PFSK-1 (cell line): Measurements from ENCODE around the gene MCRIP2.

ENCODE experiments used
- POLR2AphosphoS5 ChIP-seq: IDR thresholded peaks from 2 replicates; pipeline ENCODE4 v1.6.1; 2012; ENCODE audit warnings: low read depth, mild to moderate bottlenecking, control low read depth, low read length, moderate library complexity
- SIN3A ChIP-seq: IDR thresholded peaks from 2 replicates; pipeline ENCODE4 v1.6.1; 2012; ENCODE audit warnings: mild to moderate bottlenecking, low read length, moderate library complexity, borderline replicate concordance; ENCODE audit not compliant: insufficient read depth
- TAF1 ChIP-seq: IDR thresholded peaks from 2 replicates; pipeline ENCODE4 v1.6.1; 2012; ENCODE audit warnings: low read length, control low read depth, borderline replicate concordance; ENCODE audit not compliant: insufficient read depth
- TF ChIP-seq, protein P1 (sequence below), 2 experiments: IDR thresholded peaks; 2 replicates each; pipeline versions ENCODE4 v1.6.1 to v1.8.0; 2011 to 2012; ENCODE audit warnings: low read depth in 2 of 2, low read length in 2 of 2, control low read depth in 1 of 2, inconsistent platforms in 1 of 2, mild to moderate bottlenecking in 1 of 2, moderate library complexity in 1 of 2; ENCODE audit not compliant: insufficient read depth in 1 of 2

GRCh38 chr16:660132-660458, 18.5 kb downstream of the MCRIP2 start:
- no peak for TF ChIP-seq POLR2AphosphoS5
- no peak for TF ChIP-seq TAF1
- TF ChIP-seq, protein P1, sequence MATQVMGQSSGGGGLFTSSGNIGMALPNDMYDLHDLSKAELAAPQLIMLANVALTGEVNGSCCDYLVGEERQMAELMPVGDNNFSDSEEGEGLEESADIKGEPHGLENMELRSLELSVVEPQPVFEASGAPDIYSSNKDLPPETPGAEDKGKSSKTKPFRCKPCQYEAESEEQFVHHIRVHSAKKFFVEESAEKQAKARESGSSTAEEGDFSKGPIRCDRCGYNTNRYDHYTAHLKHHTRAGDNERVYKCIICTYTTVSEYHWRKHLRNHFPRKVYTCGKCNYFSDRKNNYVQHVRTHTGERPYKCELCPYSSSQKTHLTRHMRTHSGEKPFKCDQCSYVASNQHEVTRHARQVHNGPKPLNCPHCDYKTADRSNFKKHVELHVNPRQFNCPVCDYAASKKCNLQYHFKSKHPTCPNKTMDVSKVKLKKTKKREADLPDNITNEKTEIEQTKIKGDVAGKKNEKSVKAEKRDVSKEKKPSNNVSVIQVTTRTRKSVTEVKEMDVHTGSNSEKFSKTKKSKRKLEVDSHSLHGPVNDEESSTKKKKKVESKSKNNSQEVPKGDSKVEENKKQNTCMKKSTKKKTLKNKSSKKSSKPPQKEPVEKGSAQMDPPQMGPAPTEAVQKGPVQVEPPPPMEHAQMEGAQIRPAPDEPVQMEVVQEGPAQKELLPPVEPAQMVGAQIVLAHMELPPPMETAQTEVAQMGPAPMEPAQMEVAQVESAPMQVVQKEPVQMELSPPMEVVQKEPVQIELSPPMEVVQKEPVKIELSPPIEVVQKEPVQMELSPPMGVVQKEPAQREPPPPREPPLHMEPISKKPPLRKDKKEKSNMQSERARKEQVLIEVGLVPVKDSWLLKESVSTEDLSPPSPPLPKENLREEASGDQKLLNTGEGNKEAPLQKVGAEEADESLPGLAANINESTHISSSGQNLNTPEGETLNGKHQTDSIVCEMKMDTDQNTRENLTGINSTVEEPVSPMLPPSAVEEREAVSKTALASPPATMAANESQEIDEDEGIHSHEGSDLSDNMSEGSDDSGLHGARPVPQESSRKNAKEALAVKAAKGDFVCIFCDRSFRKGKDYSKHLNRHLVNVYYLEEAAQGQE (IDR thresholded peaks at IDR 0.05; ENCODE audit: insufficient read depth in 1 of 2, low read depth in 2 of 2, low read length in 2 of 2) = no peak
- TF ChIP-seq SIN3A = no peak
